Heart left ventricle (tissue), 16 donors: ENCODE results near the gene LRRC75B. TPM values are rescaled to one million over a fixed set of nuclear protein-coding genes. Genes with fewer than 3 reads are reported as not detected.
A peak's percentile ranks its signal among the peaks of the same experiment; 100 is the strongest.
"Not testable (repeated sequence)": the region's sequence is repeated elsewhere in the genome, so short reads cannot be mapped to it uniquely, and the experiment has no call there.

Source experiments
- ATAC-seq, 4 donors: fragments of 200-7000 bp; cut with Tn5 transposase; one replicate each; pipeline ENCODE4 v1.9.1; 2020 to 2022; ENCODE audit warnings: moderate library complexity in 4 of 4, mild to moderate bottlenecking in 3 of 4, moderate number of reproducible peaks in 1 of 4
- DNase-seq, 5 donors: peaks; one replicate each; pipeline ENCODE4 v3.0.0-alpha.2; 2020
- H3K27ac ChIP-seq, 12 donors: fragments of 200-600 bp; sonication (generic) in 4 of 12; one replicate each; pipeline versions ENCODE4 v1.5.0 to v1.8.0; 2016 to 2022; ENCODE audit warnings: mild to moderate bottlenecking in 2 of 12
- H3K27me3 ChIP-seq, 9 donors: fragments of 200-600 bp; sonication (generic) in 2 of 9; one replicate each; pipeline versions ENCODE4 v1.5.1 to v1.8.0; 2016 to 2022; ENCODE audit warnings: mild to moderate bottlenecking in 3 of 9
- H3K36me3 ChIP-seq, 9 donors: fragments of 200-600 bp; sonication (generic) in 2 of 9; one replicate each; pipeline versions ENCODE4 v1.5.0 to v1.8.0; 2018 to 2022; ENCODE audit warnings: mild to moderate bottlenecking in 2 of 9
- H3K4me1 ChIP-seq, 12 donors: fragments of 200-600 bp; sonication (generic) in 4 of 12; one replicate each; pipeline versions ENCODE4 v1.5.0 to v1.8.0; 2016 to 2022; ENCODE audit warnings: mild to moderate bottlenecking in 3 of 12
- H3K4me3 ChIP-seq, 12 donors: fragments of 200-600 bp; sonication (generic) in 4 of 12; one replicate each; pipeline versions ENCODE4 v1.5.0 to v1.8.0; 2017 to 2022; ENCODE audit warnings: mild to moderate bottlenecking in 9 of 12, moderate library complexity in 4 of 12
- H3K9me3 ChIP-seq, 12 donors: fragments of 200-600 bp; sonication (generic) in 4 of 12; one replicate each; pipeline versions ENCODE4 v1.5.0 to v1.8.0; 2016 to 2022; ENCODE audit warnings: mild to moderate bottlenecking in 1 of 12
- POLR2A ChIP-seq, 2 donors: fragments of 450-650 bp; IDR thresholded peaks; one replicate each; pipeline ENCODE4 v1.6.1; 2017; ENCODE audit warnings: antibody characterized with exemption in 2 of 2, mild to moderate bottlenecking in 2 of 2, moderate library complexity in 2 of 2
- WGBS, 4 donors: extraction: QIAGEN DNeasy Blood & Tissue Kit in 2 of 4; methylation state at CpG; one replicate each; pipeline versions ENCODE4 v1.1.5 to v1.1.7; 2013 to 2018; 5-methylcytosine and 5-hydroxymethylcytosine counted together
- intact Hi-C, 10 donors: fragments of 100-400 bp; cut with DNase I; formaldehyde crosslinking; loops; one replicate each; pipeline versions ENCODE4 v1.11.1 to v1.14.2; 2022
- polyA plus RNA-seq, 2 donors: library from polyadenylated mRNA; stranded (reverse); fragments of 200-250 nt; gene quantifications; one replicate each; pipeline ENCODE4 v1.2.3, GENCODE V29; 2013
- total RNA-seq, 9 donors: library from RNA; depleted of rRNA in 2 of 9; stranded (reverse); fragments of >200 nt in 2 of 9; fragmentation: NEBNext Ultra II Directional in 3 of 9; extraction: Animal tissue kit (Norgen Biotek cat#: 25700) in 3 of 9; gene quantifications; one replicate each; pipeline versions ENCODE4 v1.1.0 to v1.2.4, GENCODE V29; 2016 to 2023
- TF ChIP-seq, protein P1 (sequence below), 12 donors: fragments of 200-600 bp; sonication (generic) in 4 of 12; IDR thresholded peaks; one replicate each; pipeline versions ENCODE4 v1.5.0 to v1.8.0; 2018 to 2022; ENCODE audit warnings: antibody characterized with exemption in 12 of 12, mild to moderate bottlenecking in 5 of 12
- donor health status: ischemic (EF 13 %, LVEDD 7.1; RV severe dilation, severe dysfunction).
- donor health status: healthy with polysubstance abuse.
- donor health status: DM: no; HTN: yes; CAD: no.
- donor health status: DM: no; HTN: no; CAD: no.
- donor health status: ischemic (EF 25% LVEDD 6.9; RV normal size, moderate dysfunction).
- donor health status: ischemic (EF 25% LVEDD 5.7; RV mildly dilated, moderate dysfunction).
- donor health status: healthy.
- donor health status: DM: yes; HTN: yes; CAD: no.
- donor health status: ischemic (EF 35%, LVEDD 5.7; RV mildly dilated, moderate dysfunction).
- donor health status: nonischemic (EF 11% LVEDD 7.7; RV severe dilation, severe dysfunction).
- donor health status: DM: yes; HTN: yes; CAD: no.
- donor health status: PGD.
- donor health status: ischemic (EF 29% LVEDD 5.4; RV normal size, mild dysfunction).
- donor health status: nonischemic (EF 23%, LVEDD 6.1; RV moderate dilation, normal function).

The LRRC75B gene
- total and polyA plus RNA-seq, 11 donors: 2.6 to 8.0 (median 4.5) TPM

GRCh38 chr22:24593836-24594568, 1.1 kb upstream of the LRRC75B start:
- H3K27me3 ChIP-seq: no peaks in the 10 kb centered on the region
- peak overlapping the region in 1 of 12 donors; percentile 65 for H3K4me3 ChIP-seq
- 80 to 93% (median 82%) methylated on average over 12 to 16 of the region's 16 CpGs for WGBS, 4 donors
- ATAC-seq (no peak), DNase-seq (no peak)
- no peak for TF ChIP-seq POLR2A (IDR thresholded peaks at IDR 0.05)
- TF ChIP-seq, protein P1, sequence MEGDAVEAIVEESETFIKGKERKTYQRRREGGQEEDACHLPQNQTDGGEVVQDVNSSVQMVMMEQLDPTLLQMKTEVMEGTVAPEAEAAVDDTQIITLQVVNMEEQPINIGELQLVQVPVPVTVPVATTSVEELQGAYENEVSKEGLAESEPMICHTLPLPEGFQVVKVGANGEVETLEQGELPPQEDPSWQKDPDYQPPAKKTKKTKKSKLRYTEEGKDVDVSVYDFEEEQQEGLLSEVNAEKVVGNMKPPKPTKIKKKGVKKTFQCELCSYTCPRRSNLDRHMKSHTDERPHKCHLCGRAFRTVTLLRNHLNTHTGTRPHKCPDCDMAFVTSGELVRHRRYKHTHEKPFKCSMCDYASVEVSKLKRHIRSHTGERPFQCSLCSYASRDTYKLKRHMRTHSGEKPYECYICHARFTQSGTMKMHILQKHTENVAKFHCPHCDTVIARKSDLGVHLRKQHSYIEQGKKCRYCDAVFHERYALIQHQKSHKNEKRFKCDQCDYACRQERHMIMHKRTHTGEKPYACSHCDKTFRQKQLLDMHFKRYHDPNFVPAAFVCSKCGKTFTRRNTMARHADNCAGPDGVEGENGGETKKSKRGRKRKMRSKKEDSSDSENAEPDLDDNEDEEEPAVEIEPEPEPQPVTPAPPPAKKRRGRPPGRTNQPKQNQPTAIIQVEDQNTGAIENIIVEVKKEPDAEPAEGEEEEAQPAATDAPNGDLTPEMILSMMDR (IDR thresholded peaks at IDR 0.05): no peak
- H3K4me1 ChIP-seq: peaks cover 0 to 18% (median 4%) of the 10 kb centered on the region in 12 donors
- H3K36me3 ChIP-seq: peaks cover 0 to 6% (median 0%) of the 10 kb centered on the region in 9 donors
- no peaks in the 10 kb centered on the region for H3K9me3 ChIP-seq
- intact Hi-C loops: no loop called here
- H3K27ac ChIP-seq: peak overlapping the region in 3 of 12 donors; percentile 36 to 88 (median 59)

DNA sequence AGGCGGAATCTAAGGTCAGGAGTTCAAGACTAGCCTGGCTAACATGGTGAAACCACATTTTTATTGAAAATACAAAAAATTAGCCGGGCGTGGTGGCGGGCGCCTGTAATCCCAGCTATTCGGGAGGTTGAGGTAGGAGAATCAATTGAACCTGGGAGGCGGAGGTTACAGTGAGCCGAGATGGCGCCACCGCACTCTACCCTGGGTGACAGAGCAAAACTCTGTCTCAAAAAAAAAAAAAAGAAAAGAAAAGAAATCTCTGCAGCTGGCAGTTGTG, 624 bp upstream of the LRRC75B start:
- peaks cover 0 to 18% (median 4%) of the 10 kb centered on the region in 12 donors for H3K4me1 ChIP-seq
- DNase-seq, H3K36me3 ChIP-seq, intact Hi-C loops, ATAC-seq, H3K9me3 ChIP-seq, H3K27me3 ChIP-seq: not testable (repeated sequence)
- 95 to 97% (median 96%) methylated on average over 10 of the region's 10 CpGs for WGBS, 4 donors
- peak overlapping the region in 10 of 12 donors; percentile 32 to 88 (median 62) for H3K27ac ChIP-seq
- peak overlapping the region in 11 of 12 donors; percentile 56 to 86 (median 67) for H3K4me3 ChIP-seq

DNA sequence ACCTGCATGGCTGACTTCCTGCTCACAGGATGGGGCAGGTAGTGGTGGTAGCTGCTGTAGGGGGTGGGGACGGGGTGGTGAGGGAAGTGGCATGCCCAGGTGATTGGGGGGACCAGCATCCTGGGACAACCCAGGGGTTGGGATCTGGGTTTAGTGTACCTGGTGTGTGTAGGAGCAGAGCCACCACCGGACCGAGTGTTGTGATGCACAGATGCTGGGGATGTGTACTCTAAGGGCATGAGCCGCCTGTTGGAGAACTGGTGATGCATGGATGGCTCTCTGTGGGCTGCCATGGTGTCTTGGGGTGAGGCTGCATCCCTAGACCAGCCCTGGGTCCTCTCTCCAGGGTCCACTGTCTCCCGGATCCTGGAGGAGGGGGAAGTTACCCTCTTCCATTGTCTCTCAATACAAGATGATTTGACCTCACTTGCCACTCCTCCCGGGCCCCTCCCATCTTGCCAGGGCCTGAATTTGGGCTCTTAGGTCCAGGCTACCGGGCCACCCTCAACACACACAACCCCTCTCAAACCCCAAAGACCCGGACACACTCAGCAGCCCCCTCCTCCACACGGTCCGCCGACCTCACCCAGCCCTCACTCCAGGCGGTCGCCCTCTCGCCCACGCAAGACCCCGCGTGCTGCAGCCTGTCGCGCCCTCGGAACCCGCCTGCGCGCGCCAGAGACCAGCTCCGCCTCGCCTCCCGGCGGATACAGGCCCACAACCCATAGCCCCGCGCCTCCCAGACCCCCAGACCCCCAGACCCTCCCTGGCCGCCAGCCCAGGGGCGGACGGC, 619 bp downstream of the LRRC75B start:
- Histone ChIP-seq H3K4me1 (peaks cover 0 to 18% (median 4%) of the 10 kb centered on the region in 12 donors), H3K36me3 (peaks cover 0 to 16% (median 5%) of the 10 kb centered on the region in 9 donors), H3K27me3 (no peaks in the 10 kb centered on the region), H3K4me3 (peak overlapping the region; percentile 44 to 86 (median 66)), H3K27ac (peak overlapping the region; percentile 6 to 88 (median 64)), H3K9me3 (no peaks in the 10 kb centered on the region)
- 10 to 17% (median 14%) methylated on average over 22 to 33 of the region's 33 CpGs for WGBS, 4 donors
- ATAC-seq: peak in 1 of 4 donors; percentile 1
- intact Hi-C loops: no loop called here
- DNase-seq: no peak
- TF ChIP-seq, protein P1 (IDR thresholded peaks at IDR 0.05): no peak
- TF ChIP-seq POLR2A (IDR thresholded peaks at IDR 0.05): no peak

GRCh38 chr22:24591286-24591830, 1.5 kb downstream of the LRRC75B start:
- intact Hi-C loops: no loop called here
- peaks cover 0 to 22% (median 5%) of the 10 kb centered on the region in 9 donors for H3K36me3 ChIP-seq
- peaks cover 0 to 18% (median 4%) of the 10 kb centered on the region in 12 donors for H3K4me1 ChIP-seq
- DNase-seq (no peak), ATAC-seq (no peak)
- TF ChIP-seq, protein P1 (IDR thresholded peaks at IDR 0.05): no peak
- no peak for TF ChIP-seq POLR2A (IDR thresholded peaks at IDR 0.05)
- WGBS, 4 donors: 94 to 98% (median 96%) methylated on average over 3 to 6 of the region's 6 CpGs
- H3K9me3 ChIP-seq: no peaks in the 10 kb centered on the region
- no peaks in the 10 kb centered on the region for H3K27me3 ChIP-seq
- no peak overlapping the region for H3K4me3 ChIP-seq
- H3K27ac ChIP-seq: no peak overlapping the region
